Ecto neural progenitor cell (in vitro differentiated cells): ENCODE results near the gene UBTD2.
A peak's percentile ranks its signal among the peaks of the same experiment; 100 is the strongest.
"Not testable (repeated sequence)": the region's sequence is repeated elsewhere in the genome, so short reads cannot be mapped to it uniquely, and the experiment has no call there.

Experiments
- DNase-seq: peaks from one replicate; pipeline ENCODE4 v3.0.0-alpha.2; 2018; ENCODE audit warnings: low spot score

Gene UBTD2, protein sequence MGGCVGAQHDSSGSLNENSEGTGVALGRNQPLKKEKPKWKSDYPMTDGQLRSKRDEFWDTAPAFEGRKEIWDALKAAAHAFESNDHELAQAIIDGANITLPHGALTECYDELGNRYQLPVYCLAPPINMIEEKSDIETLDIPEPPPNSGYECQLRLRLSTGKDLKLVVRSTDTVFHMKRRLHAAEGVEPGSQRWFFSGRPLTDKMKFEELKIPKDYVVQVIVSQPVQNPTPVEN

GRCh38 chr5:172283020-172283861 lies at the start of gene UBTD2:
UBTD2 (minus strand) TSS chr5:172283764; CDS start chr5:172283665, 99 bp downstream.
- DNase-seq, result peak; percentile 92

DNA sequence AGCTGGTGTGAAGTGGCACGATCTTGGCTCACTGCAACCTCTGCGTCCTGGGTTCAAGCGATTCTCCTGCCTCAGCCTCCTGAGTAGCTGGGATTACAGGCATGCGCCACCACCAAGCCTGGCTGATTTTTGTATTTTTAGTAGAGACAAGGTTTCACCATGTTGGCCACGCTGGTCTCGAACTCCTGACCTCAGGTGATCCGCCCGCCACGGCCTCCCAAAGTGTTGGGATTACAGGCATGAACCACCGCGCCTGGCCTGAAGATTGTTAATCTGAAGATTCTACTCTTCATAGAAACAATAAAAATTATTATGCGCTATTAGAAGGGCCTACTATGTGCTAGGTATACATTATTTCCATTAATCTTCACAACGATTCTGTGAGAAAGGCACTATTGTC lies 43.3 kb upstream of the UBTD2 start:
- not testable (repeated sequence) for DNase-seq

DNA sequence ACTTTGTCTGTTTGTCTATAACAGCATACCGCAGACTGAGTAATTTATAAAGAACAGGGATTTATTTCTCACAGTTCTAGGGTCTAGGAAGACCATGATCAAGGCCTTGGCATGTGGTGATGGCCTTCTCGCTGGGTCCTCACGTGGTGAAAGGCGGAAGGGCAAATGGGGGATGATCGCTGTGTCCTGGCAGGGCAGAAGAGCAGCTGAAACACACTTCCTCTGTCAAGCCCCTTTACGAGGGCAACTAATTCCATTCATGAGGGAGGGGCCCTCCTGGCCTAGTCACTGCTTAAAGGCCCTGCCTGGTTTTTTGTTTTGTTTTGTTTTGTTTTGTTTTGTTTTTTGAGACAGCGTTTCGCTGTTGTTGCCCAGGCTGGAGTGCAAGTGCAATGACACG lies 41.9 kb upstream of the UBTD2 start:
- DNase-seq, result no peak

- no peak for DNase-seq
Observed at GRCh38 chr5:172322028-172322965, 38.7 kb upstream of the UBTD2 start.

- DNase-seq, result no peak
Observed at GRCh38 chr5:172321593-172321992, 38.0 kb upstream of the UBTD2 start.

- no peak for DNase-seq
Observed at GRCh38 chr5:172319708-172320441, 36.3 kb upstream of the UBTD2 start.

DNA sequence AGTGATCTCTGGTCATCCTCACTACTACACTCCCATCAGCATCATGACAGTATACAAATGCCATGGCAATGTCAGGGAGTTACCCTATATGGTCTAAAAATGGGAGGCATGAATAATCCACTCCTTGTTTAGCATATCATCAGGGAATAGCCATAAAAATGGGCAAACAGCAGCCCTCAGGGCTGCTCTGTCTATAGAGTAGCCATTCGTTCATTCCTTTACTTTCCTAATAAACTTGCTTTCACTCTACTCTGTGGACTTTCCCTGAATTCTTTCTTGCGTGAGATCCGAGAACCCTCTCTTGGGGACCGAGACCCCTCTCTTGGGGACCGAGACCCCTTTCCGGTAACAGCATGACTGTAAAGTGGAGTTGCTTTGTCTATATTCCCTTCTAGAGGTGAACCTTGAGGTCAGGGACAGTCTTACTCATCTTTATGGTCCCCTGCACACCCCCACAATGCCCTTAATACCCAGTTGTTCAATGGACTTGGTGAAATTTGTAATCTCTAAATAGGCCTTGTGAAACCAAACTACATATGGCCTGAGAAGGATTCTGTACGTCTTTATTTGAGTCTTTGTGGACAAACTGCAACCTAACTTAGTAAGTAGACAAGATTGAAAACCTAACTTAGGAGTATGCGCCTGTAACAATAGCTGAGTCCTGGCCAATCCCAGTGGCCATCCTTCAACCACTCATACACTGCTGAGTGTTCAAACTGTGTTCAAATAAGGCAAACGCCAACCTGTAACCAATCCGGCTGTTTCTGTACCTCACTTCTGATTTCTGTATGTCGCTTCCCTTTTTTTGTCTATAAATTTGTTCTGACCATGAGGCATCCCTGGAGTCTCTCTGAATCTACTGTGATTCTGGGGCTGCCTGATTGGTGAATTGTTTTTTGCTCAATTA lies 32.3 kb upstream of the UBTD2 start:
- no peak for DNase-seq

DNA sequence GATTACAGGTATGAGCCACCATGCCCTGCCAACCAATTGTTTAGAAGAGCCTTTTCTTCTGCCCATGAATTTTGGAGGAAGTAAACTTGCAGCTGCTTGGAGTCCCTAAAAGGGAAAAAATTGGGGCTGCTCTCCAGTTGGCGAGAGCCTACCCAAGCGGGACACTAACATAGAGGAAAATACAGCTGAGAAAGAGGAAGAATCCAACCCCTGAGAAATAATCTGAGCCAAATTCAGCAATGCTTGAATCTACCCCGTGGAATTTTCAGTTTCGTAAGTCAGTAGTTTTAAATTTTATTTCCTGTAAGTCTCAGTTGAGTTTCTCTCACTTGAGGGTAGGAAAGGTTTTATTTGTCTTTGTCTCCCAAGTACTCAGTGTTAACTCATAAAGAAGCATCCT lies 30.4 kb upstream of the UBTD2 start:
- DNase-seq, result no peak

DNA sequence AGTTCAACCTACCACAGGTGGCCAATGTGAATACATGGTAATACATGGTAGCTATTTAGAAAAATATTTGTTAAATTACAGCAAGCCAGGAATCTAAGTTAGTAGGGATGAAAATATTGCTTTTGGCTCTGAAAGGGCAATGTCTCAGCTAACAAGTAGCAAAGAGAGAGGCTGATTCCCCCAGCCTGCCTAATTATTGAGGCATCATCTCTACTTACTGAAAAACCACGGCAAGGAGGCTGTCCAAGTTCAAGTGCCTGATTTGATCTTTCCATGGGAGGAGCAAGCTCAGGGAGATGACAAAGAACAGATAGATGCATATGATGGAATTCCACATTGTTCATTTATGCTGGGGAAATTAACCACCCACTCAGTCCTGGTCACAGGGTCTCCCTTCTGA lies 28.7 kb upstream of the UBTD2 start:
- DNase-seq, result no peak

GRCh38 chr5:172311605-172312004 lies 28.0 kb upstream of the UBTD2 start:
- no peak for DNase-seq

GRCh38 chr5:172311026-172311425 lies 27.5 kb upstream of the UBTD2 start:
- DNase-seq, result no peak

DNA sequence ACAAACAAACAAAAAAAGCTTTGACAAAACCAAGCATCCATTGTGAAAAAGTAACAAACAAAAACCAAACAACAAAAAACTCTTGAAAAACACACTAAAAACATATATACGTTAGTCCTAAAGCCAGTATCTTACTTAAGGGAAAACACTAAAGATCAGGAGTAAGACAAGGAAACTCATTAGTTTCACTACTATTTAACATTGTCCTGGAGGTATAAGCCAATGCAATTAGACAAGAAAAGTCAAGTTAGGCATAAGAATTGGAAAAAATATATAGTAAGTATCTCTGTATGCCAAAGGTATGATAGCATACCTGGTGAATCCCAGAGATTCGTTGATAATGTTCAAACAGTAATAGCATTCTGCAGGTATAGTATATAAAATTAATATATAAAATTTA lies 21.8 kb upstream of the UBTD2 start:
- no peak for DNase-seq

DNA sequence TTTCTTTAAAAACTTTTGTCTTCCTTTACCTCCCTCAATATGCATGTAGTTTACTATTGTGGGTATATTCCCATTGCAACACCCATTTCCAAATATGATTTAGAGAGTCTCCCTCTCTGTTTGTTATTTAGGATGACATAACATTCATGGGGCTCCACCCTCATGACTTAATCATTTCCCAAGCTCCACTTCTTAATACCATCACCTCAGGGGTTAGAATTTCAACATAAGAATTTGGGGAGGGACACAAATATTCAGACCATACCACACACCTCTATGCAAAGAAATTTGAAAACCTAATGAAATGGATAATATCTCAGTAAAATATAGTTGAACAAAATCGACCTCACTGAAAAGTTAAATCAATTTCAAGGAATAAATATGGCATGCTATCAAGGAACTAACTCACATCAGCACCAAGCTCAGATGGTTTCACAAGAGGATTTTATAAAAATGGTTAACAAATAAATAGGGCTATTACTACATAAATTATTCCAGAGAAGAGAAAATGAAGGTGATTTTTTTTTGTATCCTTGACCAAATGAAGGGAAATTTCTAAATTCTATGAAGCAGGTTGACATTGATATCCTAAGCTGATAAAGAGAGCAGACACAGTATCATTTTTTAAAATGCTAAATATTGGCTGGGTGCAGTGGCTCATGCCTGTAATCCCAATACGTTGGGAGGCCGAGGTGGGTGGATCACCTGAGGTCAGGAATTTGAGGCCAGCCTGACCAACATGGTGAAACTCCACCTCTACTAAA lies 20.2 kb upstream of the UBTD2 start:
- no peak for DNase-seq

DNA sequence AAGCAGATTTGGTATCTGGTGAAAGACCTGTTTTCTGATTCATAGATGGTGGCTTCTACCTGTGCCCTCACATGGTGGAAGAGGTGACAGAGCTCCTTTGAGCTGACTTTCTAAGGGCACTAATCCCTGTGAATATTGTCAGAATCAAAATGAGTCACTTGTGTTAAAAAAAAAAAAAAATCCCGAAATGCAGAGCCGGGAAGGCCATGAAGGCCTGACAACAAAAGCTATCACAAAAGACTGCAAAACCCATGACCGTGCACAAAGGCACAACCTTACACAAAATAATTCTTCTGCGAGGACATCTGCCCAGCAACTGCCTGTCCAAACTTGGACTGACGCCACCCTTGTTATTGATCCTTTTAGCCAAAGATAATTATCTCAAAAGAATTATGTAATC lies 19.6 kb upstream of the UBTD2 start:
- no peak for DNase-seq

DNA sequence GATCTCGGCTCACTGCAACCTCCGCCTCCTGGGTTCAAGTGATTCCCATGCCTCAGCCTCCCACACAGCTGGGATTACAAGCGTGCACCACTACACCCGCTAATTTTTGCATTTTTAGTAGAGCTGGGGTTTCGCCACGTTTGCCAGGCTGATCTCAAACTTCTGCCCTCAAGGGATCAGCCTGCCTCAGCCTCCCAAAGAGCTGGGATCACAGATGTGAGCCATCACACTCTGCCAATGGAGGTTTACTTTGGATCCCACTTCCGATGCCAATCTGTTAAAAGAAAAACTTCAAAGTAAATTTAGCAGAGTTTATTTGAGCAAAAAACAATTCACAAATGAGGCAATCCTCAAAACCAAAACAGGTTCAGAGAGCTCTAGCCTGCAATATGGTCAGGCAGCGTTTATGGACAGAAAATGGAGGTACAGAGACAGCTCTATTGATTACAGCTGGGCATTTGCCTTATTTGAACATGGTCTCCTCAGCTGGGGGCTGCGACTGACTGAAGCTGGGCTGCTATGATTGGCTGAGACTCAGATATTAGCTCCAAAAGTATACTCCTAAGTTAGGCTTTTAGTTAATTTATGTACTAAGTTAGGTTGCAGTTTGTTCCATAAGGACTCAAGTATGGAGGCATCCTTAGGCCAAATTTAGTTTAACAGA lies 18.6 kb upstream of the UBTD2 start:
- DNase-seq, result no peak

DNA sequence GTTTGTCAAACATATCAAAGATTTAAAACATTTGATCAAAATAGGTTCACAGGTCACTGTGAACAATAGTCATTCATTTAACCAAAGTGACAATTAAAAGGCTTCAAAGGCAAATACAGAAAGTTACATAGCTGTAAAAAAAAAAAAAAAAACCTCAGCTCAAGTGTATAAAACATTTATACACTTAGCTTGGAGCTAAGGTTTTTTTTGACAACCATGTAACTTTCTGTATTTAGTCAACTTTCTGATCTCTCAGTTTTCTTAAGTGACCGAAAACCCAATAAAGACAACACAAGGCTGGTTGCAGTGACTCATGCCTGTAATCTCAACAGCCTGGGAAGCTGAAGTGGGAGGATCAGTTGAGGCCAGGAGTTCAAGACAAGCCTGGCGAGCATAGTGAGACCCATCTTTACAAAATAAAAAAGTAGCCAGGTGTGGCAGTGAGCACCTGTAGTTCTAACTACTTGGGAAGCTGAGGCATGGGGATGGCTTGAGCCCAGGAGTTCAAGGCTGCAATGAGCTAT lies 16.4 kb upstream of the UBTD2 start:
- DNase-seq, result no peak

- no peak for DNase-seq
Observed at GRCh38 chr5:172294831-172295230, 11.3 kb upstream of the UBTD2 start.

DNA sequence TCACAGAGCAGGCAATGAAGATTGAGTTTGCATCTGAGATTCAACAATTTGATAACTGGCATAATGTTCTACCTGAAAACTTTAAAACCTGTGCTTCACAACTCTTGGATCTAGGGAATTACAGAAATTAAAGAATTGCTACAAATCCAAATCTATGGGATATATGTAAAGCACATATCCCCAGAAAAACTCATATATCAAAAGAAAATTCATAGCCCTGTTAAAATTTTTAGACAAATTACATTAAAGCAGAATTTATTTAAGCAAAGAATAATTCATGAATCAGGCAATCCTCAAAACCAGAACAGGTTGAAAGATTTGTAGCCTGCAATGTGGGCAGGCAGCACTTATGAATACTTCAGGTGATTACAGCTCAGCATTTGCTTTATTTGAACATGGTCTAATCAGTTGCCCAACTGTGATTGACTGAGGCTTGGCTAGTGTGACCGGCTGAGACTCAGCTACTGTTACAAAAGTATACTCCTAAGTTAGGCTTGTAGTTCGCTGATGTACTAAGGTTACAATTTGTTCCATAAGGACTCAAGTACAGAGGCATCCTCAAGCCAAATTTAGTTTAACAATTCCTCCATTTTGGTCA lies 10.3 kb upstream of the UBTD2 start:
- no peak for DNase-seq
